CD4-positive, alpha-beta T cell treated with Interleukin-10 for 1 hour (primary cell): Measurements from ENCODE around the gene MAGEB5.
"Not testable (repeated sequence)": the region's sequence is repeated elsewhere in the genome, so short reads cannot be mapped to it uniquely, and the experiment has no call there.

ENCODE experiments used
- DNase-seq: peaks from one replicate; pipeline ENCODE4 v3.0.0-alpha.2; 2020

MAGEB5 gene, protein sequence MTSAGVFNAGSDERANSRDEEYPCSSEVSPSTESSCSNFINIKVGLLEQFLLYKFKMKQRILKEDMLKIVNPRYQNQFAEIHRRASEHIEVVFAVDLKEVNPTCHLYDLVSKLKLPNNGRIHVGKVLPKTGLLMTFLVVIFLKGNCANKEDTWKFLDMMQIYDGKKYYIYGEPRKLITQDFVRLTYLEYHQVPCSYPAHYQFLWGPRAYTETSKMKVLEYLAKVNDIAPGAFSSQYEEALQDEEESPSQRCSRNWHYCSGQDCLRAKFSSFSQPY

DNA sequence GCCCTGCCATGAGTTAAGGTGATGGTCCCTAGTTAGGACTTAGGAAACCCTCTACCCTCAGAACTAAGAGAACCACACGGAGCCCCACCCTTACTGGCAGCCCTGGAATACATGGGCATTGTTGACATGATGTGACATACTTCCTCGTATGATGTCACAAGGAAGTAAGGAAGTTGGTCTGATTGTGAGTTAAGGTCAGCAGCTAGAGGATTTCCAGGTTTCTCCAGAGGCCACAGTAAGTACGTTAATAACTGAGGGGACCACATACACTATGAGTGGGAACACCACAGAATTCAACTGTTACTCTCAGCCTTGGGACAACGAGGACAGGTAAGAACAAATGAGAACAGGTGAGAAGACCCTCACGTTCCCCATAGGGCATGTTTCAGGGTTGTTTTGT is at the start of gene MAGEB5:
TSS of gene MAGEB5 (plus strand) at position 301 of the 400 bp plus-strand sequence. CDS start 1,133 bp downstream, outside the sequence.
- DNase-seq: no peak

DNA sequence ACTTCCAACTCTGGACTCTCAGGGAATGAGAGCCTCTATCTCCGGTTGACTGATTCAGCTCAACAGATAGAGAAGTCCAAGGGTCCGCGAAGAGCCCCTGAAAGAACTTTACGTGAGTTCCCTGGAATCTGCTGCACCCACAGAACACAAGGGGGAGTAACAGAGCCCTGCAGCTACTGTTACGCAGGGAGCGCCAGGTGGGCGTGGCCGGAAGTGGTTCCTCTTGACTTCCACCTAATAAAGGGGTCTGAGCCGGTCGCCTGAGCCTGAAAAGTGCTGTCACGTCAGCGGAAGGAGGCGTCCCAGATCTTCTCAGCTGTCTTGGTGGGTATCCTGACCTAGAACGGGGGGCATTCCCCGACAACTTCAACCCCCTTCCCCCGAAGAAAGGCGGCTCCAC is 23.8 kb upstream of the MAGEB5 start, which contains the start of gene MAGEB6:
TSS of gene MAGEB6 (plus strand) at position 237 of the 400 bp plus-strand sequence. CDS start 1,407 bp downstream, outside the sequence.
- no peak for DNase-seq

DNA sequence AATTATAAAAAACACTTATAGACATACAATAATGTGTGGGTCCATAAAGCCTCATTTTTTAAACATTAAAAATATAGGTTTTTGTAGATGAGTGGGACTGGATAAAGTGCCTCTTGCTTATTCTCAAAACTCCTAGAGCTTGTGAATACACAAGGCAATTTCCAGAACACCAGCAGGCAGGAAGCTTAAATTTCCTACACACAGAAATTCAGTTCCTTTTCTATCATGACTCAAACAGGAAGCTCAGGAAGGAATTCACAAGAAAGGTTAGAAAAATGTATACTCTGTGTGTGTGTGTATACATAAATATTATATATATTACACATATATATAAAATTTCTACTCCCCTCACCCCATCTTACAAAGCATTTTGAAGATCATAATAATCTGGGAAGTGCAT is 12.4 kb upstream of the MAGEB5 start:
- no peak for DNase-seq

GRCh38 chrX:26204717-26205116 is 11.3 kb upstream of the MAGEB5 start:
- DNase-seq: not testable (repeated sequence)

GRCh38 chrX:26208012-26208411 is 8.0 kb upstream of the MAGEB5 start:
- DNase-seq: no peak

DNA sequence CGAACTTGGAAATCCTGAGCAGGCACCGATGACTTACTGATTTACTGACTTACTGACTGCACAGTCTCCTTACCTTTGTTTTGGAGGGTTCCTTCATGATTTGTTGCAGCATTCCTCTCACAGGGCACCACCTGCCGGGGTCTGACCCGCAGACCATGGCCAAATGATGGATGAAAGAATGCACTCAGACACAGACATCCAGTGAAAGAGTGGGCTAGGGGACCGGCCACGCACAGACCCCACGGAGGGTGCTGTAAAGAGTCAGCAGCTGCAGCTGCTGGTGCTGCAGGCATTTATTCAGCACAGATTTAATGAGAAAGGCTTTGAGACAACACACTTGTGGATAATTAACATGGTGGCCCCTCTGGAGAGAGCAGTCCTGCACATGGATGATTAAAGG is 3.4 kb downstream of the MAGEB5 start:
- DNase-seq: no peak

DNA sequence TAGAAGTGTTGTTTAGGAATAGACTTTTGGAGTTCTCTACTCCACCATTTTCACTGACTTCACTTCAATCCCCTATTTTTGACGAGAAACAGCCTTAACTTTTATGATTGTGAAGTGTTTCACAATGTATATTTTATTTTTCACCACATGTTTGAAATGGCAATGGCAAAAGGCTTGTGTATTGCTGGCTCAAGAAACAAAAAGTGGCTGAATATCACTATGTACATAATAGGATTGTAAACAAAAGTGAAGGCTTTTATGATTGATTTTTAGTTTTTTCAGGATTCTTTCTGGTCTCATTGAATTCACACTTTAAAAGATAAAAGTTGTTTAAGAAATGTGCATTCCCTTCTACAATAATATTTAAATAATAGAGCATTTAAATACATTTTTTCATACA is 18.2 kb downstream of the MAGEB5 start:
- DNase-seq: no peak

DNA sequence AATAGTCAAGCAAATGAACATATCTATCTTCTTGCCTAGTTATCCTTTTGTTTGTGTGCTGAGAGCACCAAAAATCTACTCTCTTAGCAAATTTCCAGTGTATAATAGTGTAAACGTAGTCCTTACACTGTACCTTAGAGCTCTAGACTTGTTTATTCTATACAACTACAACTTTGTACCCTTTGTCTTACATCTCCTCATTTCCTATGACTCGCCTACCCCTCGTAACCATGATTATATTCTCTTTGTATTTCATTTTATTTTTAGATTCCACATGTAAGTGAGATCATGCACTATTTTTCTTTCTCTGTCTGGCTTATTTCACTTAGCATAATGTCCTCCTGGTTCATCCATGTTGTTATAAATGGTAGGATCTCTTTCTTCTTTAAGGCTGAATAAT is 37.6 kb downstream of the MAGEB5 start:
- no peak for DNase-seq

- DNase-seq: no peak
Observed at GRCh38 chrX:26254436-26254835, 38.5 kb downstream of the MAGEB5 start.

GRCh38 chrX:26262121-26262523 is 46.2 kb downstream of the MAGEB5 start:
- DNase-seq: no peak
